ENCODE results near the gene RAB17. TPM values are rescaled to one million over a fixed set of nuclear protein-coding genes. Genes with fewer than 3 reads are reported as not detected.
A peak's percentile ranks its signal among the peaks of the same experiment; 100 is the strongest.

Gene RAB17
- total RNA-seq (not detected), polyA plus RNA-seq (not detected)

- H3K4me1 ChIP-seq (ENCODE audit: insufficient read depth, low read length) = peaks cover 9% of the 10 kb centered on the region
- intact Hi-C loops (cut with micrococcal nuclease) = no loop called here
- no peak within 1 kb of the TSS for H3K27ac ChIP-seq (ENCODE audit: low read depth, low read length)
- H3K9me3 ChIP-seq (ENCODE audit: control insufficient read depth in 1 of 2, low read length in 2 of 2) = no peaks in the 10 kb centered on the region
- Mint-ChIP-seq H3K27me3 (no peaks in the 10 kb centered on the region), H3K36me3 (no peaks in the 10 kb centered on the region), H3K4me3 (peak within 1 kb of the TSS in 1 of 8 donors; percentile 25), H3K27ac (peak within 1 kb of the TSS in 2 of 7 donors; percentile 75 to 81), H3K4me1 (peaks cover 6 to 11% (median 9%) of the 10 kb centered on the region in 4 donors), H3K9me3 (no peaks in the 10 kb centered on the region)
- CTCF ChIA-PET (ENCODE audit: partially characterized antibody) = interaction anchor here (2.0 kb wide), 1 partner anchor 18 kb away, joined by 6 read pairs; no protein-coding TSS in a partner anchor
- H3K27me3 ChIP-seq (ENCODE audit: insufficient read depth, low read length) = no peaks in the 10 kb centered on the region
- no peak within 1 kb of the TSS for H3K4me3 ChIP-seq (ENCODE audit: low read length in 2 of 2)
- POLR2A ChIA-PET (ENCODE audit: partially characterized antibody) = no interaction called here
- no peak for DNase-seq
- H3K36me3 ChIP-seq (ENCODE audit: insufficient read depth, low read length) = no peaks in the 10 kb centered on the region
These were observed at the start of gene RAB17 for GRCh38 chr2:237590272-237591140. Gene RAB17 (minus strand): TSS chr2:237590734. CDS start chr2:237586154, 4,580 bp downstream.

GRCh38 chr2:237639836-237640220 is 49.3 kb upstream of the RAB17 start:
- Mint-ChIP-seq H3K9me3 (peaks cover 0 to 11% (median 3%) of the 10 kb centered on the region in 8 donors), H3K27me3 (peaks cover 2 to 4% of the 10 kb centered on the region in 2 donors), H3K36me3 (peaks cover 0 to 5% of the 10 kb centered on the region in 2 donors), H3K4me3 (no peak overlapping the region), H3K27ac (no peak overlapping the region), H3K4me1 (peaks cover 0 to 6% (median 5%) of the 10 kb centered on the region in 4 donors)
- POLR2A ChIA-PET (ENCODE audit: partially characterized antibody) = no interaction called here
- Histone ChIP-seq H3K4me3 (ENCODE audit: low read length in 2 of 2) (no peak overlapping the region), H3K36me3 (ENCODE audit: insufficient read depth, low read length) (no peaks in the 10 kb centered on the region), H3K27ac (ENCODE audit: low read depth, low read length) (no peak overlapping the region), H3K4me1 (ENCODE audit: insufficient read depth, low read length) (no peaks in the 10 kb centered on the region), H3K27me3 (ENCODE audit: insufficient read depth, low read length) (no peaks in the 10 kb centered on the region), H3K9me3 (ENCODE audit: control insufficient read depth in 1 of 2, low read length in 2 of 2) (no peaks in the 10 kb centered on the region)
- no peak for DNase-seq
- CTCF ChIA-PET (ENCODE audit: partially characterized antibody) = no interaction called here
- intact Hi-C loops (cut with micrococcal nuclease) = no loop called here

- no peak for DNase-seq
- H3K9me3 ChIP-seq (ENCODE audit: control insufficient read depth in 1 of 2, low read length in 2 of 2) = no peaks in the 10 kb centered on the region
- intact Hi-C loops (cut with micrococcal nuclease) = no loop called here
- ChIA-PET CTCF (ENCODE audit: partially characterized antibody) (interaction anchor here (1.8 kb wide), 1 partner anchor 106 kb away, joined by 4 read pairs; no protein-coding TSS in a partner anchor), POLR2A (ENCODE audit: partially characterized antibody) (no interaction called here)
- H3K4me3 ChIP-seq (ENCODE audit: low read length in 2 of 2) = no peak overlapping the region
- peaks cover 0 to 16% (median 6%) of the 10 kb centered on the region in 8 donors for H3K9me3 Mint-ChIP-seq
- no peaks in the 10 kb centered on the region for H3K36me3 ChIP-seq (ENCODE audit: insufficient read depth, low read length)
- H3K4me1 Mint-ChIP-seq = peaks cover 0 to 6% (median 5%) of the 10 kb centered on the region in 4 donors
- peaks cover 2% of the 10 kb centered on the region for H3K27me3 ChIP-seq (ENCODE audit: insufficient read depth, low read length)
- no peaks in the 10 kb centered on the region for H3K4me1 ChIP-seq (ENCODE audit: insufficient read depth, low read length)
- H3K36me3 Mint-ChIP-seq = peaks cover 0 to 4% of the 10 kb centered on the region in 2 donors
- H3K27ac ChIP-seq (ENCODE audit: low read depth, low read length) = no peak overlapping the region
- no peak overlapping the region for H3K27ac Mint-ChIP-seq
- H3K4me3 Mint-ChIP-seq = no peak overlapping the region
- peaks cover 6 to 8% of the 10 kb centered on the region in 2 donors for H3K27me3 Mint-ChIP-seq
These were observed 48.7 kb upstream of the RAB17 start for GRCh38 chr2:237639052-237639835.

GRCh38 chr2:237638176-237638575 is 47.6 kb upstream of the RAB17 start:
- Histone ChIP-seq H3K27me3 (ENCODE audit: insufficient read depth, low read length) (peaks cover 5% of the 10 kb centered on the region), H3K36me3 (ENCODE audit: insufficient read depth, low read length) (no peaks in the 10 kb centered on the region), H3K27ac (ENCODE audit: low read depth, low read length) (no peak overlapping the region), H3K4me1 (ENCODE audit: insufficient read depth, low read length) (no peaks in the 10 kb centered on the region), H3K4me3 (ENCODE audit: low read length in 2 of 2) (no peak overlapping the region), H3K9me3 (ENCODE audit: control insufficient read depth in 1 of 2, low read length in 2 of 2) (no peaks in the 10 kb centered on the region)
- Mint-ChIP-seq H3K4me1 (peaks cover 0 to 6% (median 5%) of the 10 kb centered on the region in 4 donors), H3K9me3 (peaks cover 0 to 16% (median 6%) of the 10 kb centered on the region in 8 donors), H3K27ac (no peak overlapping the region), H3K36me3 (peaks cover 0 to 4% of the 10 kb centered on the region in 2 donors), H3K27me3 (peaks cover 6 to 10% of the 10 kb centered on the region in 2 donors), H3K4me3 (no peak overlapping the region)
- DNase-seq = no peak
- ChIA-PET POLR2A (ENCODE audit: partially characterized antibody) (no interaction called here), CTCF (ENCODE audit: partially characterized antibody) (interaction anchor here (1.8 kb wide), 1 partner anchor 107 kb away, joined by 4 read pairs; no protein-coding TSS in a partner anchor)
- intact Hi-C loops (cut with micrococcal nuclease) = no loop called here

GRCh38 chr2:237637429-237638135 is 47.0 kb upstream of the RAB17 start:
- no peaks in the 10 kb centered on the region for H3K36me3 ChIP-seq (ENCODE audit: insufficient read depth, low read length)
- H3K27ac ChIP-seq (ENCODE audit: low read depth, low read length) = no peak overlapping the region
- Mint-ChIP-seq H3K4me3 (no peak overlapping the region), H3K9me3 (peaks cover 0 to 16% (median 6%) of the 10 kb centered on the region in 8 donors), H3K36me3 (peaks cover 0 to 4% of the 10 kb centered on the region in 2 donors), H3K4me1 (peaks cover 0 to 6% (median 5%) of the 10 kb centered on the region in 4 donors), H3K27ac (no peak overlapping the region), H3K27me3 (peaks cover 6 to 11% of the 10 kb centered on the region in 2 donors)
- H3K27me3 ChIP-seq (ENCODE audit: insufficient read depth, low read length) = peaks cover 5% of the 10 kb centered on the region
- no peaks in the 10 kb centered on the region for H3K4me1 ChIP-seq (ENCODE audit: insufficient read depth, low read length)
- DNase-seq = no peak
- no peak overlapping the region for H3K4me3 ChIP-seq (ENCODE audit: low read length in 2 of 2)
- ChIA-PET POLR2A (ENCODE audit: partially characterized antibody) (no interaction called here), CTCF (ENCODE audit: partially characterized antibody) (interaction anchor here (1.8 kb wide), 1 partner anchor 108 kb away, joined by 4 read pairs; no protein-coding TSS in a partner anchor)
- intact Hi-C loops (cut with micrococcal nuclease) = no loop called here
- H3K9me3 ChIP-seq (ENCODE audit: control insufficient read depth in 1 of 2, low read length in 2 of 2) = no peaks in the 10 kb centered on the region

GRCh38 chr2:237636578-237636977 is 46.0 kb upstream of the RAB17 start:
- H3K4me3 ChIP-seq (ENCODE audit: low read length in 2 of 2) = no peak overlapping the region
- H3K4me1 Mint-ChIP-seq = peaks cover 0 to 6% (median 5%) of the 10 kb centered on the region in 4 donors
- H3K27me3 Mint-ChIP-seq = peaks cover 6 to 11% of the 10 kb centered on the region in 2 donors
- ChIA-PET CTCF (ENCODE audit: partially characterized antibody) (no interaction called here), POLR2A (ENCODE audit: partially characterized antibody) (no interaction called here)
- intact Hi-C loops (cut with micrococcal nuclease) = no loop called here
- no peaks in the 10 kb centered on the region for H3K4me1 ChIP-seq (ENCODE audit: insufficient read depth, low read length)
- H3K27ac Mint-ChIP-seq = no peak overlapping the region
- peaks cover 0 to 4% of the 10 kb centered on the region in 2 donors for H3K36me3 Mint-ChIP-seq
- no peak overlapping the region for H3K4me3 Mint-ChIP-seq
- peaks cover 0 to 16% (median 6%) of the 10 kb centered on the region in 8 donors for H3K9me3 Mint-ChIP-seq
- H3K36me3 ChIP-seq (ENCODE audit: insufficient read depth, low read length) = no peaks in the 10 kb centered on the region
- no peak for DNase-seq
- H3K27ac ChIP-seq (ENCODE audit: low read depth, low read length) = no peak overlapping the region
- H3K27me3 ChIP-seq (ENCODE audit: insufficient read depth, low read length) = peaks cover 5% of the 10 kb centered on the region
- H3K9me3 ChIP-seq (ENCODE audit: control insufficient read depth in 1 of 2, low read length in 2 of 2) = no peaks in the 10 kb centered on the region
